ENCODE results near the gene KCNK13.

DNA sequence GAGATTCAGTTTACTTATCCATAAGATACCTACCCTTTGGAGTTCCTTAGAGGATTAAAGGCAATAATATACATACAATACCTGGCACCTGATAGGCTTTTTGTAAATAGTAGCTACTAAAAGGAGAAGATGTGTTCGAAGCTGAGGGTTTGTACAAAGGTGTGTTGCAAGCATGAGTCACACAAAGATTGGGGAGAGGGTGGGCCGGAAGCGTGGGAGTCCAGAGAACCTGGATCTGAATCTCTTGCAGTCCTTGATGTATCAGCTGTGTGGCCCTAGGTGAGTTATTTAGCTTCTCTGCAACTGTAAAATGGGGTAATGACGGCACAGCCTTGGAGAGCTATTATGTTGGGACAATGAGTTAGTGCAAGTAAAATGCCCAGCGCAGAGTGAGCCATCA lies 132.9 kb downstream of the KCNK13 start:
- TF ChIP-seq POLR2A (IDR thresholded peaks at IDR 0.05; ENCODE audit: low read depth, low read length) (no peak), POLR2AphosphoS5 (IDR thresholded peaks at IDR 0.05; ENCODE audit: low read depth, low read length) (no peak), PAX5 (IDR thresholded peaks at IDR 0.05; ENCODE audit: insufficient read depth, low read length, severe bottlenecking) (no peak), TAF1 (IDR thresholded peaks at IDR 0.05; ENCODE audit: low read depth, low read length) (no peak), SPI1 (IDR thresholded peaks at IDR 0.05; ENCODE audit: low read depth, low read length) (no peak), POU2F2 (IDR thresholded peaks at IDR 0.05; ENCODE audit: low read depth, low read length) (no peak)
